NCI-H2196 treated with DMSO at 0.1 percent for 48 hours (cell line): Measurements from ENCODE around the gene OTUB1.
"Not testable (repeated sequence)": the region's sequence is repeated elsewhere in the genome, so short reads cannot be mapped to it uniquely, and the experiment has no call there.

Experiments
- DNase-seq: peaks from one replicate; lab custom pipeline; 2025; ENCODE audit not compliant: unreplicated experiment; lab: John Stamatoyannopoulos, UW

OTUB1 gene

DNA sequence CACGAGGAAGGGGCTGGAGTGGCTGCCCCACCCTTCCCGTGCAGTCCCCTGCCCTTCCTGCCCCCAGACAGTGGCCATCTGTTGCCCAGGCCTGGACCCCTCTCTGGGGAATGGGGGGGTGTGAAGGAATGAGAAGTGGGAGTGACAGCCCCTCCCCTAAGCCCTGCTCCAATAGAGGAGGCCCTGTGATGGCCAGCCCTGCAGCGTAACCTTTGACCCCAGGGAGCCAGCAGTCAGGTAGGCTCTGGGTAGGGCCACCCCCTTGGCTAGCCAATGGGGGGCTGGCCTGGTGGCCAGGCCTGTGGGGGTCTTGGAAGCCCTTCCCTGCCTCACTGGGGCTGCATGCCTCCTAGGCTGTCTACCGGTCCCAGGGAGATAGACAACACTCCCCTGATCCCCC, 56.1 kb downstream of the OTUB1 start:
- DNase-seq: no peak

DNA sequence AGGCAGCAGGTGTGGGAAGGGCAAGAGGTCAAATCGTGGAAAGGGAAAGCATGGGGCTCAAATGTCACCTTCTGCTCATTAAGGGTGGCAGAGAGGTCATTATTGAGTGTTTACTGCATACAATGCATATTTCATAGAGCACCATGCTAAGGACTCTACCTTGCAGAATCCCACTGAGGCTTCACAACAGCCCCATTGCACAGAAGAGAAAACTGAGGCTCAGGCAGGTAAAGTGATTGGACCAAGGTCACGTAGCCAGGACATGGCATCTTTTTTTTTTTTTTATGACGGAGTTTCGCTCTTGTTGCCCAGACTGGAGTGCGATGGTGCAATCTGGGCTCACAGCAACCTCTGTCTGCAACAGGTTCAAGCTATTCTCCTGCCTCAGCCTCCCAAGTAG, 57.3 kb downstream of the OTUB1 start:
- DNase-seq: no peak

DNA sequence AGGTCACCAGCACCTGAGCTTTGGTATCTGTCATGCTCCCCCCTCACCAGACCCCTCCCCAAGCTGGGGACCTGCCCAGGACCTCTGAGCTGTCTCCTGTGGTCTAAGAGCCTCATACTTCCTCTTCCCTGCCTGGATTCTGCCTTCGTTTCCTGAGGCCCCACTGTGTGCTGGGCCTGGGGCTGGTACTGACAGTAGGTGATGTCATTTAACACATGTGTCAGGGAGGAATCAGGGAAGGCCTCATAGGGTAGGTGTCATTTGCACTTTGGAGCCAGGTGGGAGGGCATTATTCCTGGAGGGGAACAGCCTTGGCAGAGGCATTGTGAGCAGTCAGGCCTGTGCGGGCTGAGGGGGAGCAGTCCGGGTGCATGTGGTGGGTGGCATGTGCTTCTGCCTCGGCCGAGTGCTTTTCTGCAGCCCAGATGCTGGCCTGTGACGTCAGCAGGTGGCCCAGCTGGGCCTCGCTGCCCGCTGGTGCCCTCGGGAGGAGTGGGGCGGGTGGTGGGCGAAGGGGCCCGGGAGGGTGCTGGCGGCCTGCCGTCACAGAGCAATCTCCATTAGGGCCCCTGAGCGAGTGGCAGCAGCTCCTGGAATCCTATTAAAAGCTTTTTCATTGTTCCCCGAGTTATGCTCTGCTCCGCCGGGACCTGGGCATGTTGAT, 58.6 kb downstream of the OTUB1 start:
- DNase-seq: no peak

DNA sequence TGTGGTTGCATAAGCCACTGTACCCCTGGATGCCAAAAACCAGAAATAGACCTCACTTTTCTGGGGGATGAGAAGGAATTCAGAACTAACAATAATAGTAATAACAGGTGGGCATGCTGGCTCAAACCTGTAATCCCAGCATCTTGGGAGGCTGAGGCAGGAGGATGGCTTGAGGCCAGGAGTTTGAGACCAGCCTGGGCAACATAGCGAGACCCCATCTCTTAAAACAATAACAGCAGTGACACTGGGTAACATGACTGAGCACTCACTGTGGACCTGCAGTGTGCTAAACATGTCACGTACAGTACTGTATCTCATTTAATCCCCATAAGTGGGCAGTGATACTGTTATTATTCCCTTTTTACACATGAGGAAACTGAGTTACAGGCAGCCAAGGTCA, 59.5 kb downstream of the OTUB1 start:
- DNase-seq: no peak

GRCh38 chr11:64047373-64047772, 61.1 kb downstream of the OTUB1 start:
- not testable (repeated sequence) for DNase-seq
